H1 (cell line): ENCODE results near the gene CREBL2. TPM values are rescaled to one million over a fixed set of nuclear protein-coding genes. Genes with fewer than 3 reads are reported as not detected.

Experiments used
- CTCF ChIP-seq, 3 experiments: IDR thresholded peaks; 1 replicate in 2 of 3; 2 replicates in 1 of 3; pipeline versions ENCODE4 v1.5.1 to v1.6.1; 2011; ENCODE audit warnings: low read length in 3 of 3, mild to moderate bottlenecking in 3 of 3, inconsistent platforms in 2 of 3, low read depth in 1 of 3, moderate library complexity in 1 of 3; ENCODE audit not compliant: insufficient read depth in 1 of 3; ENCODE audit errors: control extremely low read depth in 1 of 3
- NANOG ChIP-seq: IDR thresholded peaks from 2 replicates; pipeline ENCODE4 v1.6.1; 2011; ENCODE audit warnings: low read length, low read depth, mild to moderate bottlenecking, inconsistent platforms; ENCODE audit not compliant: insufficient read depth, poor library complexity, severe bottlenecking
- POLR2AphosphoS5 ChIP-seq: IDR thresholded peaks from 2 replicates; pipeline ENCODE4 v1.6.1; 2011; ENCODE audit warnings: low read depth, low read length
- polyA plus RNA-seq, 7 experiments: library from polyadenylated mRNA; depleted of rRNA in 3 of 7; stranded (reverse) in 5 of 7; unstranded in 2 of 7; fragments of >200 nt in 5 of 7; fragments of 200-250 nt in 2 of 7; gene quantifications; 1 replicate in 5 of 7; 2 replicates in 1 of 7; 4 replicates in 1 of 7; pipeline versions ENCODE4 v1.2.1 to v1.2.3, GENCODE V29; 2011 to 2013; ENCODE audit warnings: missing spikeins in 2 of 7, mixed read lengths in 2 of 7
- total RNA-seq: library from RNA; stranded (reverse); fragmentation: NEBNext Ultra II Directional; extraction: Animal tissue kit (Norgen Biotek cat#: 25700); gene quantifications from 2 replicates; pipeline ENCODE4 v1.2.1, GENCODE V29; 2021

CREBL2 gene
- total and polyA plus RNA-seq, 2 of the 8 experiments (the other 6 are each of a cell fraction or from before 2014, with no cell fraction given): 9.8 to 18.3 TPM

- TF ChIP-seq CTCF (IDR thresholded peaks at IDR 0.05; ENCODE audit: control extremely low read depth in 1 of 3, insufficient read depth in 1 of 3, low read depth in 1 of 3, low read length in 3 of 3) (no peak), POLR2AphosphoS5 (no peak), NANOG (no peak)
Measured at GRCh38 chr12:12622418-12622817, 10.7 kb downstream of the CREBL2 start (continued).
